ENCODE results near the gene ADM2.

ADM2 gene

GRCh38 chr22:50445880-50446707 is 35.2 kb upstream of the ADM2 start:
- no peak for DNase-seq

- no peak for DNase-seq
Measured at GRCh38 chr22:50446708-50447575, 34.4 kb upstream of the ADM2 start.

GRCh38 chr22:50447576-50448551 is 33.5 kb upstream of the ADM2 start:
- DNase-seq, result no peak

GRCh38 chr22:50452649-50453048 is 28.7 kb upstream of the ADM2 start:
- no peak for DNase-seq

- no peak for DNase-seq
Measured at GRCh38 chr22:50454556-50455075, 26.7 kb upstream of the ADM2 start.

GRCh38 chr22:50455201-50455600 is 26.1 kb upstream of the ADM2 start:
- DNase-seq, result no peak

GRCh38 chr22:50456026-50456425 is 25.3 kb upstream of the ADM2 start:
- no peak for DNase-seq

GRCh38 chr22:50456466-50457234 is 24.7 kb upstream of the ADM2 start:
- DNase-seq, result no peak

- DNase-seq, result no peak
Measured at GRCh38 chr22:50459016-50459415, 22.3 kb upstream of the ADM2 start.

- no peak for DNase-seq
Measured at GRCh38 chr22:50459496-50460140, 21.7 kb upstream of the ADM2 start.

- DNase-seq, result no peak
Measured at GRCh38 chr22:50460938-50461337, 20.4 kb upstream of the ADM2 start.

- no peak for DNase-seq
Measured at GRCh38 chr22:50461536-50461935, 19.8 kb upstream of the ADM2 start.

GRCh38 chr22:50461979-50462540 is 19.3 kb upstream of the ADM2 start:
- DNase-seq, result no peak

- no peak for DNase-seq
Measured at GRCh38 chr22:50463188-50463900, 18.0 kb upstream of the ADM2 start.

- no peak for DNase-seq
Measured at GRCh38 chr22:50464451-50464850, 16.9 kb upstream of the ADM2 start.

GRCh38 chr22:50465066-50465930 is 16.0 kb upstream of the ADM2 start:
- no peak for DNase-seq

- DNase-seq, result no peak
Measured at GRCh38 chr22:50467341-50467740, 14.0 kb upstream of the ADM2 start.

GRCh38 chr22:50467773-50468440 is 13.4 kb upstream of the ADM2 start:
- DNase-seq, result no peak

GRCh38 chr22:50468626-50469025 is 12.7 kb upstream of the ADM2 start:
- DNase-seq, result no peak
